Dermis microvascular lymphatic vessel endothelial cell (primary cell): ENCODE measurements around the gene MXRA7. TPM values are rescaled to one million over a fixed set of nuclear protein-coding genes. Genes with fewer than 3 reads are reported as not detected.

Experiments used
- DNase-seq, 2 donors: peaks; one replicate each; pipeline versions ENCODE4 v3.0.0 to v3.0.0-alpha.2; 2010; ENCODE audit warnings: low read depth in 2 of 2
- total RNA-seq: library from RNA; depleted of rRNA; stranded (reverse); fragments of >200 nt; gene quantifications from 2 replicates; pipeline ENCODE4 v1.2.1, GENCODE V29; 2014

Gene MXRA7
- total RNA-seq, 1 donor from 2014 or later: 140 TPM

- no peak for DNase-seq
Observed at GRCh38 chr17:76678330-76678729, 32.4 kb downstream of the MXRA7 start.

GRCh38 chr17:76677406-76677805, 33.4 kb downstream of the MXRA7 start:
- DNase-seq: no peak

GRCh38 chr17:76676629-76677028, 34.1 kb downstream of the MXRA7 start:
- no peak for DNase-seq

DNA sequence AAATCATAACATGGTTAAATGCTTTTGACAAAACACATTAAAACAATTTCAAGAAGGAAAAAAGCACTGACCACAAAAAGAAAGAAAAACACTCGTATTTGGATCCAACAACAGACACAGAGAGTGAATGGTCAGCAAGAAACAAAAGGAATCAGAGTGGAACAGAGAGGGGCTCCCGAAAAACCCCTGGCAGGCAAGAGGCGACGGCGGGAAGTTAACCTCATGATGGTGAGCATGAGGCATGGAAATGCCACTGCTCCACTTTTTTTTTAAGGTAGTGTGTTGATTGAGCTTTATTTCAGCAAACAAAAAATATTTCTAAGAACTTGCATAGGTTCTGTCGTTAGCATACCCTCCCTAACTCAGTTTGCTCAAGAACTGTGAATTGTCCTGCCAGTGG, 35.1 kb downstream of the MXRA7 start:
- no peak for DNase-seq

DNA sequence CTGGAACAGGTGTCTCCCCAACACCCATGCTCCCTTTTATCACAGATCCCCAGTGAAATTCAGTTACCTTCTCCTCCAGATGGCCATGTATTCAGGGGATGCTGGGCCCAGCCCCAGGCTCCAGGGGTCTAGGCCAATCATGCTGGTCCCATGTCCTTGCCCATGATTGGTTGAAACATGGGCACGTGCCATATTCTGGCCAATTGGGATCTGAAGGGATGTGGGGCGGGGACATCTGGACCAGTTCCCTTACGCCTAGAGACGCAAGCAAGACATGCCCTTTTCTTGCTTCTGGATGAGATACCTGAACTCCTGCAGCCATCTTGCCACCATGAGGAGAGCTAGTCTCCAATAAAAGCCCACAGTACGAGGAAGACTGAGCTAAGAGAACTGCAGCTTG, 36.2 kb downstream of the MXRA7 start:
- no peak for DNase-seq

DNA sequence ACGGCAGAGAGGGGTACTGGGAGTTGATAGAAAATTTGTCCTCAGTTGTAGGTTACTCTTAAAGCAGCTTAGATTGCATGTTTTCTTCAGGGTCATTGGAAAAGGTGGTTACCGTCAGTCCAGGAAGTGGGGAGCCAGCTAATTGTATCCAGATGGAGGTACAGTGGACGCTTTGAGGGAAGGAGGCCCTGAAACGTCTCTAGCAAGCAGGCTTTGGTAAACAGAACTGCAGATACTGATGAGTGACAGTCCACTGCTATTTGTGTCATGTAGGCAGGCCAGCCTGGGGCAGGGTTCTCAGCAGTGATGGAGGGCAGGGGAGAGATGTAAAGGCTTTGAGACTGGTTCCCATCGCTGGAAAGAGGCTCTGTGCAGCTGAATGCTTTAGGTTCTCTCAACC, 37.0 kb downstream of the MXRA7 start:
- DNase-seq: no peak

DNA sequence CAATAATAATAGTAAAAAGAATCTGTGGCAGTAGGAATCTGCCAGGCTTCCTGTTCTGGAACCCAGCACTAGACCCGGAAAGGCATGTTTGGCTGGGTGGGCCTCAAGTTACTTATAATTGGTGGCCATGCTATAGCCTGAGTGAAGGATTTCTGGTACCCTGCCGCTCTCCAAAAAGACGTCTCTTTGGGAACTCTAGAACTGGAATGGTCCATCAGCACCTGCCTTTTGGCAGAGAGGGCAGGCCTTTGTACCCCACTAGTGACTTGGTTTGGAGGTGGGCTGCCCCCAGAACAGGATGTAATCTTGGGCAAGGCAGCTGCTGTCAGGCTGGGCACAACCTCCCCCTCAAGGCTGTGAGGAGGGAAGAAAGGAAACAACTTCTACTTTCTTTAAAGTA, 37.9 kb downstream of the MXRA7 start:
- no peak for DNase-seq

GRCh38 chr17:76672270-76672851, 38.4 kb downstream of the MXRA7 start:
- DNase-seq: peak in 1 of 2 donors; percentile 26

DNA sequence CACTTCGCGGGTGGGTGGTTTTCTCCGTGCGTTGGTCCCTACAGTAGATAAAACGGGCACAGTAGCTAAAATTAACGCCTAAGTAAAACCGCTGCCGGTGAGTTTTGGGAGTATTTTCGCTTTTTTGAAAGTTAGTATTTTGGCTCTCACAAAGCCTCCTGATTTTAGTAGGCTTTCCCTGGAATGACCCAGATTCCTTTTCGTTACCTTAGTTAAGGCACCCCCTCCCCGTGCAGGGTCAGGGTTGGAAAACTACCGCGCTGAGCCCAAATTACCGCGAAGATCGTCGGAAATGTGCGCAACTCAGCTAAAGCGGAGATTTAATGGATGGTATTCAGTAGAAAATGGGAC, 38.9 kb downstream of the MXRA7 start:
- no peak for DNase-seq

- DNase-seq: peak; percentile 100
Observed at GRCh38 chr17:76671123-76671911, 39.4 kb downstream of the MXRA7 start.

GRCh38 chr17:76670718-76671122, 40.0 kb downstream of the MXRA7 start:
- no peak for DNase-seq

DNA sequence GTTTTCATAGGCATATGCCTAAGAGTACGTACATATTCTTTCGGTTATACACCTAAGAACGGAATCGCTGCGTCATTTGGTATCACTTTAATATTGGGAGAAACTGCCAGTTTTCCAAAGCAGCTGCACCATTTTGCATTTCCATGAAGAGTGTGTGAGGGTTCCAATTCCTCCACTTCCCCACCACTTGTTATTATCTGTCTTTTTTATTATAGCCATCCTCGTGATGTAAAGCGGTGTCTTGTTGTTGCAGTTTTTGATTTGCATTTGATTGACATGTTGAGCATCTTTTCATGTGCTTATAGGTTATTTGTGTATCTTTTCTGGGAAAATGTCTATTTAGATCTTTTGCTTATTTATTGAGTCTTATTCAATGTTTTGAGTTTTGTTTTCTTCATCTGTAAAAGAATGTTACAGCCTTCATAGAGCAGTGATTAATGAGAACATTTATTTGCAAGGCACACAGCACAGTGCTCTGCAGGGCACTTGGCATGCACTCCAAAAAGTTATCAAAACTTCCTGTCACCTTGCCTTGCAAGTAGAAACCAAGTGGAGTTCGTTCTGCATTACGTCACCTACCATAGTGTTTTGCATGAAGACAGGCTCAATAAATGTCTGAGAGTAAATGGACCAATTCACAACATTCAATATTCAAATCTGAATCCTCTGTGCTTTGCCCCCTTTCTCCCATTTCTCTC, 40.6 kb downstream of the MXRA7 start:
- DNase-seq: peak in 1 of 2 donors; percentile 19

DNA sequence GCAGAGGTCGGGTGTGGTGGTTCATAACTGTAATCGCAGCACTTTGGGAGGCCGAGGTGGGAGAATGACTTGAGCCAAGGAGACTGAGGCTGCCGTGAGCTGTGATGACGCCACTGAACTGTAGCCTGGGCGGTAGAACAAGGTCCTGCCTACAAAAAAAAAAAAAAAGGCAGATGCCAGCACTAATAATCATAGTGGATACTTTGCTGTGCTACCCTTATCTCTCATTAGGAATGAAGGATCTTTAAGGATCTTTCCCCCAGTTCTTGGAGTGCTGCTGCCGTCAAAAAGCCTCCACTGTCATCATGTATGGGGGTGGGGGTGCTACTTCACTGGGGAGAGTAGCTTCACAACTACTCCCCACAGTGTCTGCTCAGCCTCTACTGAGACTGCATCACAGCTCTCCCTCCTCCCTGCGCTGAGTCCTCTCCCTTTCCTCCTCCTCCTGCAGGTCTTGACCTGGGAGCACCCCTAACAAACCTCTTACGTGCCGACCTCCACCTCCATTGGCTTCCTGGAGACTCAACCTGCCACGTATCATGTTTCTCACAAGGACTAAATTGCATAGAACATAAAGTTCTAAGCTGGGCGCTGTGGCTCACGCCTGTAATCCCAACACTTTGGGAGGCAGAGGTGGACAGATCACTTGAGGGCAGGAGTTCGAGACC, 42.8 kb downstream of the MXRA7 start:
- DNase-seq: no peak

DNA sequence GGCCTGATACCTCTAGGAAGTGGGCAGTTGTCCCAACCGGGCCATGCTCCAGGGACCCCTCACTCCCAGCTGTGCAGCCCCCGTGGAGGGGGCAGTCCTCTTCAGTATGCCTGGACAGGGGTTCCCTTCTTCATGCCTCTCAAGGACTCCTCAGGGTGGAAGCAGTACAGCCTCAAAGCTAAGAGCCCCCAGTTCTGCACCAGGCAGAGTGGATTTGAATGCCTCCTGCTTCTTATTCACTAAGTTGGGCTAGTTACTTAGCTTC, 43.3 kb downstream of the MXRA7 start:
- DNase-seq: no peak

- no peak for DNase-seq
Observed at GRCh38 chr17:76660656-76661042, 50.1 kb downstream of the MXRA7 start.

GRCh38 chr17:76659928-76660655, 50.7 kb downstream of the MXRA7 start:
- no peak for DNase-seq

GRCh38 chr17:76658242-76658662, 52.5 kb downstream of the MXRA7 start:
- no peak for DNase-seq

- no peak for DNase-seq
Observed at GRCh38 chr17:76657505-76658241, 53.1 kb downstream of the MXRA7 start.

DNA sequence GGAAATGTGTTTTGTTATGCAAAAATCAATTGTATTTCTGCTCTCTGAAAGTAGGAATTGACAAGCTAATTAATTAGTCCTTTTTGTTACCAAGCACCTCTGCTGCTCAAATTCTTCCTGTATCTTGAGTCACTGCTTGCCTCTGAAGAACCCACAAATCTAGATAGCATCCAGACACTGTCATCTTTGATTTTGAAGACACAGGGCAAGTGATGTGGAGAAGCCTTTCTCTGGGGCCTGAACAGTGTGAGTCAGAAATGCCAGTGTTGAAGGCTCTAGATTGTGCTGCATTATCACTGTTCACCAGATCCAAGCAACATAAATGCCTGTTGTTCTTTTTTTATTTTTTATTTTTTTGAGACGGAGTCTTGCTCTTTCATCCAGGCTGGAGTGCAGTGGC, 56.4 kb downstream of the MXRA7 start:
- no peak for DNase-seq

- no peak for DNase-seq
Observed at GRCh38 chr17:76650504-76650903, 60.3 kb downstream of the MXRA7 start.

DNA sequence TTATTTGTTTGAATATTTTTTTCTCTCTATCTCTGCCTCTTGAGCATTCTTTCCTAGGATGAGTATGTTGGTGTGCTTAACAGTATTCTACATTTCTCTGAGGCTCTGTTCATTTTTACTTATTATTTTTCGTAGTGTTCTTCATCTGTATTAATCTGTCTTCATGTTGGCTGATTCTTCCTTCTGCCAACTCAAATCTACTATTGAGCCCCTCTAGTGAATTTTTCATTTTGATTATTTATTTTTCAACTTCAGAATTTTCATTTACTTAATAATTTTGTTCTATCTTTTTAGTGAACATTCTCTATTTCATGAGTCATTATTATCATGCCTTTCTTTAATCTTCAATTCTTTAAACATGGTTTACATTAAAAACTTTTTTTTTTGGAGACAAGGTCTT, 64.1 kb downstream of the MXRA7 start:
- no peak for DNase-seq
